ENCODE data around the gene EMCN.

Gene EMCN

GRCh38 chr4:100495074-100495473 lies 22.7 kb downstream of the EMCN start:
- WGBS, 2 donors (ENCODE audit: extremely low coverage in 2 of 2, insufficient read length in 2 of 2, insufficient replicate concordance in 1 of 2): no CpG with 5 or more reads among the region's 1 CpG
- Histone ChIP-seq H3K27ac (replicated peaks; ENCODE audit: low read length) (no peak overlapping the region), H3K18ac (ENCODE audit: low read length) (no peak overlapping the region), H3K9me3 (replicated peaks in 1 of 2; ENCODE audit: control insufficient read depth in 2 of 2, insufficient read depth in 1 of 2, low read depth in 1 of 2, low read length in 2 of 2) (peaks cover 0 to 5% of the 10 kb centered on the region in 2 donors), H2AFZ (ENCODE audit: low read length) (no peak overlapping the region), H4K91ac (ENCODE audit: low read depth, low read length, poor library complexity) (no peak overlapping the region), H3K4me1 (ENCODE audit: control insufficient read depth in 2 of 2, insufficient read depth in 1 of 2, low read depth in 1 of 2, low read length in 2 of 2) (peaks cover 0 to 1% of the 10 kb centered on the region in 2 donors), H3K4ac (ENCODE audit: low read length) (no peak overlapping the region), H3K27me3 (ENCODE audit: control insufficient read depth in 3 of 3, insufficient read depth in 3 of 3, low read depth in 1 of 3, low read length in 3 of 3) (no peaks in the 10 kb centered on the region), H2BK12ac (ENCODE audit: low read length) (no peak overlapping the region), H2AK5ac (ENCODE audit: low read depth, low read length) (no peak overlapping the region), H3K23ac (ENCODE audit: low read depth, low read length, poor library complexity) (no peak overlapping the region), H4K8ac (ENCODE audit: low read depth, low read length) (no peak overlapping the region), H3K4me2 (ENCODE audit: insufficient read depth, low read length, poor library complexity, severe bottlenecking) (no peak overlapping the region), H3K9ac (ENCODE audit: low read depth, low read length, poor library complexity) (no peak overlapping the region), H2BK120ac (ENCODE audit: low read depth, low read length) (no peak overlapping the region), H3K36me3 (replicated peaks in 1 of 2; ENCODE audit: control insufficient read depth in 2 of 2, insufficient read depth in 2 of 2, low read length in 2 of 2) (no peaks in the 10 kb centered on the region), H3K79me1 (ENCODE audit: low read depth, low read length) (no peaks in the 10 kb centered on the region), H3K14ac (ENCODE audit: low read length) (no peak overlapping the region), H2BK5ac (ENCODE audit: low read length) (no peak overlapping the region), H3K4me3 (ENCODE audit: low read length in 2 of 2) (no peak overlapping the region), H2BK15ac (ENCODE audit: low read length) (no peak overlapping the region)
- no peak for DNase-seq (ENCODE audit: low spot score)

GRCh38 chr4:100494166-100494565 lies 23.7 kb downstream of the EMCN start:
- H3K4me1 ChIP-seq (ENCODE audit: control insufficient read depth in 2 of 2, insufficient read depth in 1 of 2, low read depth in 1 of 2, low read length in 2 of 2): no peaks in the 10 kb centered on the region
- H2BK15ac ChIP-seq (ENCODE audit: low read length): no peak overlapping the region
- no peak overlapping the region for H2BK120ac ChIP-seq (ENCODE audit: low read depth, low read length)
- no peak overlapping the region for H4K8ac ChIP-seq (ENCODE audit: low read depth, low read length)
- no peak overlapping the region for H2AK5ac ChIP-seq (ENCODE audit: low read depth, low read length)
- no peak overlapping the region for H3K4ac ChIP-seq (ENCODE audit: low read length)
- no peaks in the 10 kb centered on the region for H3K36me3 ChIP-seq (replicated peaks in 1 of 2; ENCODE audit: control insufficient read depth in 2 of 2, insufficient read depth in 2 of 2, low read length in 2 of 2)
- H2BK5ac ChIP-seq (ENCODE audit: low read length): no peak overlapping the region
- H4K91ac ChIP-seq (ENCODE audit: low read depth, low read length, poor library complexity): no peak overlapping the region
- H3K23ac ChIP-seq (ENCODE audit: low read depth, low read length, poor library complexity): no peak overlapping the region
- H3K4me3 ChIP-seq (ENCODE audit: low read length in 2 of 2): no peak overlapping the region
- H3K27ac ChIP-seq (replicated peaks; ENCODE audit: low read length): no peak overlapping the region
- no peak for DNase-seq (ENCODE audit: low spot score)
- H3K14ac ChIP-seq (ENCODE audit: low read length): no peak overlapping the region
- no peaks in the 10 kb centered on the region for H3K79me1 ChIP-seq (ENCODE audit: low read depth, low read length)
- H3K4me2 ChIP-seq (ENCODE audit: insufficient read depth, low read length, poor library complexity, severe bottlenecking): no peak overlapping the region
- H2BK12ac ChIP-seq (ENCODE audit: low read length): no peak overlapping the region
- H3K27me3 ChIP-seq (ENCODE audit: control insufficient read depth in 3 of 3, insufficient read depth in 3 of 3, low read depth in 1 of 3, low read length in 3 of 3): no peaks in the 10 kb centered on the region
- H3K9ac ChIP-seq (ENCODE audit: low read depth, low read length, poor library complexity): no peak overlapping the region
- no peak overlapping the region for H3K18ac ChIP-seq (ENCODE audit: low read length)
- H2AFZ ChIP-seq (ENCODE audit: low read length): no peak overlapping the region
- peaks cover 0 to 5% of the 10 kb centered on the region in 2 donors for H3K9me3 ChIP-seq (replicated peaks in 1 of 2; ENCODE audit: control insufficient read depth in 2 of 2, insufficient read depth in 1 of 2, low read depth in 1 of 2, low read length in 2 of 2)

GRCh38 chr4:100493756-100494155 lies 24.1 kb downstream of the EMCN start:
- Histone ChIP-seq H3K27me3 (ENCODE audit: control insufficient read depth in 3 of 3, insufficient read depth in 3 of 3, low read depth in 1 of 3, low read length in 3 of 3) (no peaks in the 10 kb centered on the region), H2AFZ (ENCODE audit: low read length) (no peak overlapping the region), H3K79me1 (ENCODE audit: low read depth, low read length) (no peaks in the 10 kb centered on the region), H3K18ac (ENCODE audit: low read length) (no peak overlapping the region), H2AK5ac (ENCODE audit: low read depth, low read length) (no peak overlapping the region), H3K4me2 (ENCODE audit: insufficient read depth, low read length, poor library complexity, severe bottlenecking) (no peak overlapping the region), H3K14ac (ENCODE audit: low read length) (no peak overlapping the region), H3K27ac (replicated peaks; ENCODE audit: low read length) (no peak overlapping the region), H3K9me3 (replicated peaks in 1 of 2; ENCODE audit: control insufficient read depth in 2 of 2, insufficient read depth in 1 of 2, low read depth in 1 of 2, low read length in 2 of 2) (peaks cover 0 to 5% of the 10 kb centered on the region in 2 donors), H2BK15ac (ENCODE audit: low read length) (no peak overlapping the region), H2BK120ac (ENCODE audit: low read depth, low read length) (no peak overlapping the region), H2BK5ac (ENCODE audit: low read length) (no peak overlapping the region), H4K8ac (ENCODE audit: low read depth, low read length) (no peak overlapping the region), H3K36me3 (replicated peaks in 1 of 2; ENCODE audit: control insufficient read depth in 2 of 2, insufficient read depth in 2 of 2, low read length in 2 of 2) (no peaks in the 10 kb centered on the region), H3K4me1 (ENCODE audit: control insufficient read depth in 2 of 2, insufficient read depth in 1 of 2, low read depth in 1 of 2, low read length in 2 of 2) (no peaks in the 10 kb centered on the region), H3K9ac (ENCODE audit: low read depth, low read length, poor library complexity) (no peak overlapping the region), H3K4ac (ENCODE audit: low read length) (no peak overlapping the region), H4K91ac (ENCODE audit: low read depth, low read length, poor library complexity) (no peak overlapping the region), H3K4me3 (ENCODE audit: low read length in 2 of 2) (no peak overlapping the region), H2BK12ac (ENCODE audit: low read length) (no peak overlapping the region), H3K23ac (ENCODE audit: low read depth, low read length, poor library complexity) (no peak overlapping the region)
- DNase-seq (ENCODE audit: low spot score): no peak

- H2BK15ac ChIP-seq (ENCODE audit: low read length): no peak overlapping the region
- no peak overlapping the region for H3K23ac ChIP-seq (ENCODE audit: low read depth, low read length, poor library complexity)
- no peaks in the 10 kb centered on the region for H3K79me1 ChIP-seq (ENCODE audit: low read depth, low read length)
- H4K8ac ChIP-seq (ENCODE audit: low read depth, low read length): no peak overlapping the region
- H3K4me1 ChIP-seq (ENCODE audit: control insufficient read depth in 2 of 2, insufficient read depth in 1 of 2, low read depth in 1 of 2, low read length in 2 of 2): no peaks in the 10 kb centered on the region
- H2BK12ac ChIP-seq (ENCODE audit: low read length): no peak overlapping the region
- H3K27me3 ChIP-seq (ENCODE audit: control insufficient read depth in 3 of 3, insufficient read depth in 3 of 3, low read depth in 1 of 3, low read length in 3 of 3): no peaks in the 10 kb centered on the region
- H4K91ac ChIP-seq (ENCODE audit: low read depth, low read length, poor library complexity): no peak overlapping the region
- H3K27ac ChIP-seq (replicated peaks; ENCODE audit: low read length): no peak overlapping the region
- H3K4me2 ChIP-seq (ENCODE audit: insufficient read depth, low read length, poor library complexity, severe bottlenecking): no peak overlapping the region
- no peak for DNase-seq (ENCODE audit: low spot score)
- H3K4ac ChIP-seq (ENCODE audit: low read length): no peak overlapping the region
- no peak overlapping the region for H2AFZ ChIP-seq (ENCODE audit: low read length)
- no peaks in the 10 kb centered on the region for H3K36me3 ChIP-seq (replicated peaks in 1 of 2; ENCODE audit: control insufficient read depth in 2 of 2, insufficient read depth in 2 of 2, low read length in 2 of 2)
- no peak overlapping the region for H3K18ac ChIP-seq (ENCODE audit: low read length)
- H2AK5ac ChIP-seq (ENCODE audit: low read depth, low read length): no peak overlapping the region
- H3K9me3 ChIP-seq (replicated peaks in 1 of 2; ENCODE audit: control insufficient read depth in 2 of 2, insufficient read depth in 1 of 2, low read depth in 1 of 2, low read length in 2 of 2): peaks cover 0 to 5% of the 10 kb centered on the region in 2 donors
- H2BK5ac ChIP-seq (ENCODE audit: low read length): no peak overlapping the region
- no peak overlapping the region for H3K14ac ChIP-seq (ENCODE audit: low read length)
- H2BK120ac ChIP-seq (ENCODE audit: low read depth, low read length): no peak overlapping the region
- H3K4me3 ChIP-seq (ENCODE audit: low read length in 2 of 2): no peak overlapping the region
- H3K9ac ChIP-seq (ENCODE audit: low read depth, low read length, poor library complexity): no peak overlapping the region
Observed at GRCh38 chr4:100492129-100492528, 25.7 kb downstream of the EMCN start.
